GM12878 (cell line): Measurements from ENCODE around the gene SP1. TPM values are rescaled to one million over a fixed set of nuclear protein-coding genes. Genes with fewer than 3 reads are reported as not detected.

Experiments used
- ATAC-seq: fragments of 200-7000 bp; cut with Tn5 transposase; 3 replicates; pipeline ENCODE4 v1.9.1; 2020; ENCODE audit warnings: mild to moderate bottlenecking, moderate library complexity
- BruUV-seq: library from RNA; stranded (reverse); fragments of 400-500 nt; replicated peaks from 2 replicates; lab custom pipeline; 2021; lab: Mats Ljungman, UMichigan
- CTCF ChIA-PET: fragments of 300-600 bp; sonication (Branson Sonifier 250); formaldehyde crosslinking; extraction: SDS; loops from one replicate; lab custom pipeline; 2021; ENCODE audit warnings: inconsistent platforms; lab: Yijun Ruan, JAX
- POLR2A ChIA-PET: fragments of 350-600 bp; formaldehyde crosslinking; extraction: SDS; loops from one replicate; lab custom pipeline; 2021; ENCODE audit warnings: inconsistent platforms; lab: Charles Lee
- RAD21 ChIA-PET: fragments of 300-600 bp; sonication (Branson Sonifier 250); formaldehyde crosslinking; loops from one replicate; lab custom pipeline; 2023; ENCODE audit warnings: antibody characterized with exemption; ENCODE audit not compliant: unreplicated experiment; lab: Charles Lee
- SMC1A ChIA-PET: fragments of 300-600 bp; sonication (Branson Sonifier 250); formaldehyde crosslinking; loops from one replicate; lab custom pipeline; 2023; ENCODE audit not compliant: unreplicated experiment, uncharacterized antibody; lab: Charles Lee
- DNase-seq: peaks from one replicate; pipeline ENCODE4 v3.0.0-alpha.2; 2011; ENCODE audit warnings: low read depth, low spot score
- FAIRE-seq: peaks from 3 replicates; lab custom pipeline; 2011; peaks lifted over from hg19 to GRCh38; lab: Jason Lieb, UNC
- H2AFZ ChIP-seq: 2 replicates; pipeline ENCODE4 v1.6.0; 2011; ENCODE audit warnings: low read depth, low read length, control low read depth; ENCODE audit not compliant: control insufficient read depth
- H3K27ac ChIP-seq: 2 replicates; pipeline ENCODE4 v1.5.1; 2011; ENCODE audit warnings: control low read depth; ENCODE audit not compliant: control insufficient read depth, insufficient read depth
- H3K27me3 ChIP-seq, 2 experiments: replicated peaks in 1 of 2; 2 replicates each; pipeline versions ENCODE4 v1.6.0 to v1.6.1; 2011; ENCODE audit warnings: low read length in 1 of 2; ENCODE audit not compliant: control insufficient read depth in 2 of 2, insufficient read depth in 2 of 2
- H3K36me3 ChIP-seq, 2 experiments: 2 replicates each; pipeline ENCODE4 v1.5.1; 2011; ENCODE audit warnings: low read length in 1 of 2; ENCODE audit not compliant: control insufficient read depth in 2 of 2, insufficient read depth in 2 of 2
- H3K4me1 ChIP-seq: 2 replicates; pipeline ENCODE4 v1.6.1; 2011; ENCODE audit warnings: mild to moderate bottlenecking, low read length, moderate library complexity, mixed read lengths; ENCODE audit not compliant: control insufficient read depth, insufficient read depth
- H3K4me2 ChIP-seq: 2 replicates; pipeline ENCODE4 v1.6.0; 2011; ENCODE audit warnings: control low read depth; ENCODE audit not compliant: control insufficient read depth, insufficient read depth
- H3K4me3 ChIP-seq: fragments of 200-600 bp; sonication (generic); 2 replicates; pipeline ENCODE4 v1.5.1; 2016
- H3K79me2 ChIP-seq: 2 replicates; pipeline ENCODE4 v1.6.0; 2011; ENCODE audit warnings: low read length; ENCODE audit not compliant: control insufficient read depth, insufficient read depth
- H3K9ac ChIP-seq: 2 replicates; pipeline ENCODE4 v1.8.0; 2011; ENCODE audit warnings: low read length, control low read depth, mixed read lengths; ENCODE audit not compliant: control insufficient read depth, insufficient read depth
- H3K9me3 ChIP-seq: replicated peaks from 3 replicates; pipeline ENCODE4 v1.5.1; 2011; ENCODE audit warnings: mild to moderate bottlenecking, low read length; ENCODE audit not compliant: control insufficient read depth, insufficient read depth
- H4K20me1 ChIP-seq: 2 replicates; pipeline ENCODE4 v1.6.0; 2011; ENCODE audit not compliant: control insufficient read depth, insufficient read depth
- BCL3 ChIP-seq: IDR thresholded peaks from 2 replicates; pipeline ENCODE4 v1.6.1; 2011; ENCODE audit warnings: borderline replicate concordance, low read depth, mild to moderate bottlenecking, moderate library complexity, low read length; ENCODE audit not compliant: insufficient read depth, poor library complexity, severe bottlenecking
- CHD4 ChIP-seq: fragments of 200-600 bp; sonication (generic); IDR thresholded peaks from 2 replicates; pipeline ENCODE4 v1.6.1; 2016; ENCODE audit warnings: mild to moderate bottlenecking
- FOXM1 ChIP-seq: IDR thresholded peaks from 2 replicates; pipeline ENCODE4 v1.6.1; 2012; ENCODE audit warnings: low read depth, mild to moderate bottlenecking, inconsistent platforms, low read length, moderate library complexity
- IKZF2 ChIP-seq, 2 experiments: fragments of 450-650 bp; IDR thresholded peaks; 2 replicates each; pipeline ENCODE4 v1.6.1; 2017; ENCODE audit warnings: mild to moderate bottlenecking in 2 of 2, moderate library complexity in 2 of 2
- KLF5 ChIP-seq: fragments of 450-650 bp; IDR thresholded peaks from 2 replicates; pipeline ENCODE4 v1.6.1; 2014; ENCODE audit warnings: mild to moderate bottlenecking; ENCODE audit not compliant: partially characterized antibody
- RAD21 ChIP-seq: IDR thresholded peaks from 2 replicates; pipeline ENCODE4 v1.6.1; 2011; ENCODE audit warnings: mild to moderate bottlenecking, low read depth, low read length, moderate library complexity; ENCODE audit not compliant: insufficient read depth
- SUZ12 ChIP-seq: fragments of 200-600 bp; sonication (generic); IDR thresholded peaks from one replicate; pipeline ENCODE4 v1.6.1; 2018; ENCODE audit warnings: antibody characterized with exemption, mild to moderate bottlenecking; ENCODE audit not compliant: unreplicated experiment
- TCF3 ChIP-seq: IDR thresholded peaks from 2 replicates; pipeline ENCODE4 v1.6.1; 2012; ENCODE audit warnings: low read depth, mild to moderate bottlenecking, low read length, borderline replicate concordance; ENCODE audit not compliant: insufficient read depth
- ZNF622 ChIP-seq: fragments of 450-650 bp; IDR thresholded peaks from 2 replicates; pipeline ENCODE4 v1.6.1; 2017; ENCODE audit warnings: mild to moderate bottlenecking, inconsistent platforms
- WGBS: methylation state at CpG from one replicate; pipeline ENCODE4 v1.1.6; 2016; ENCODE audit warnings: low lambda C conversion rate; ENCODE audit not compliant: insufficient replicate concordance, insufficient coverage; ENCODE audit errors: missing lambda C conversion rate; 5-methylcytosine and 5-hydroxymethylcytosine counted together
- in situ Hi-C: fragments of 300-500 bp; cut with MboI; formaldehyde crosslinking; loops from 9 replicates; pipeline ENCODE4 v1.14.3; 2018; ENCODE audit warnings: mixed read lengths
- intact Hi-C: fragments of 100-400 bp; cut with micrococcal nuclease; formaldehyde crosslinking; loops from one replicate; pipeline ENCODE4 v1.14.2; 2022; ENCODE audit not compliant: unreplicated experiment
- polyA plus RNA-seq, 11 experiments: library from polyadenylated mRNA; depleted of rRNA in 4 of 11; unstranded in 6 of 11; stranded (reverse) in 5 of 11; fragments of >200 nt; fragmentation: Nextera tagmentation in 4 of 11; fragmentation: Illumina TruSeq in 1 of 11; extraction: Ambion mirVana in 4 of 11; extraction: Trizol in 1 of 11; gene quantifications; 1 replicate in 1 of 11; 2 replicates in 10 of 11; pipeline versions ENCODE4 v1.2.1 to v1.2.3, GENCODE V29; 2011 to 2016; ENCODE audit warnings: inconsistent platforms in 2 of 11, missing spikeins in 2 of 11, low read depth in 1 of 11
- total RNA-seq, 4 experiments: library from RNA; depleted of rRNA in 3 of 4; stranded (reverse); fragments of >200 nt in 3 of 4; fragmentation: Illumina TruSeq in 1 of 4; extraction: Trizol in 1 of 4; gene quantifications; 2 replicates each; pipeline versions ENCODE4 v1.2.1 to v1.2.3, GENCODE V29; 2013 to 2021
- TF ChIP-seq, protein P1 (sequence below): IDR thresholded peaks from 2 replicates; pipeline ENCODE4 v1.6.1; 2012; ENCODE audit warnings: low read depth, low read length, improper control_type of control experiment

Gene SP1
- total and polyA plus RNA-seq, 10 of the 15 experiments (the other 5 are each of a cell fraction or from before 2014, with no cell fraction given), result 3.3 to 52.0 (median 25.2) TPM

- H3K9ac ChIP-seq, result no peak overlapping the region
- FAIRE-seq, result no peak
- WGBS, result 20% methylated on average over 5 of the region's 5 CpGs
- CTCF ChIA-PET, result interaction anchor here (2.3 kb wide), 1 partner anchor 13 kb away, joined by 8 read pairs; no protein-coding TSS in a partner anchor
- no peaks in the 10 kb centered on the region for H3K27me3 ChIP-seq
- peaks cover 35% of the 10 kb centered on the region for H3K79me2 ChIP-seq
- no peak for DNase-seq
- no peak overlapping the region for H3K4me2 ChIP-seq
- in situ Hi-C loops, result no loop called here
- H3K9me3 ChIP-seq, result no peaks in the 10 kb centered on the region
- BruUV-seq, result no TSS peak
- RAD21 ChIA-PET, result no interaction called here
- intact Hi-C loops, result no loop called here
- H3K36me3 ChIP-seq, result peaks cover 39 to 80% of the 10 kb centered on the region in 2 experiments
- SMC1A ChIA-PET, result interaction anchor here (1.4 kb wide), 1 partner anchor 15 kb away, joined by 3 read pairs; no protein-coding TSS in a partner anchor
- TF ChIP-seq IKZF2 (IDR thresholded peaks at IDR 0.05) (no peak), TCF3 (no peak), BCL3 (no peak), SUZ12 (no peak), RAD21 (no peak), KLF5 (no peak), ZNF622 (no peak), FOXM1 (no peak), CHD4 (no peak)
- TF ChIP-seq, protein P1, sequence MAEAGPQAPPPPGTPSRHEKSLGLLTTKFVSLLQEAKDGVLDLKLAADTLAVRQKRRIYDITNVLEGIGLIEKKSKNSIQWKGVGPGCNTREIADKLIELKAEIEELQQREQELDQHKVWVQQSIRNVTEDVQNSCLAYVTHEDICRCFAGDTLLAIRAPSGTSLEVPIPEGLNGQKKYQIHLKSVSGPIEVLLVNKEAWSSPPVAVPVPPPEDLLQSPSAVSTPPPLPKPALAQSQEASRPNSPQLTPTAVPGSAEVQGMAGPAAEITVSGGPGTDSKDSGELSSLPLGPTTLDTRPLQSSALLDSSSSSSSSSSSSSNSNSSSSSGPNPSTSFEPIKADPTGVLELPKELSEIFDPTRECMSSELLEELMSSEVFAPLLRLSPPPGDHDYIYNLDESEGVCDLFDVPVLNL, result no peak
- POLR2A ChIA-PET, result interaction anchor here (0.6 kb wide), 4 partner anchors 12 to 18 kb away, joined by 3 read pairs; no protein-coding TSS in a partner anchor
- peaks cover 4% of the 10 kb centered on the region for H3K4me1 ChIP-seq
- no peak overlapping the region for H3K27ac ChIP-seq
- 0 out of 3 replicates have a peak, but pooled peaks have one; percentile 7 for ATAC-seq
- no peak overlapping the region for H2AFZ ChIP-seq
- peaks cover 17% of the 10 kb centered on the region for H4K20me1 ChIP-seq
- H3K4me3 ChIP-seq, result no peak overlapping the region
Observed at GRCh38 chr12:53463802-53464560, 84.0 kb downstream of the SP1 start.
